Keratinocyte (primary cell): ENCODE results near the gene FAAH. TPM values are rescaled to one million over a fixed set of nuclear protein-coding genes. Genes with fewer than 3 reads are reported as not detected.
A peak's percentile ranks its signal among the peaks of the same experiment; 100 is the strongest.

Experiments
- DNase-seq: peaks from one replicate; pipeline ENCODE4 v3.0.0-alpha.2; 2011; ENCODE audit warnings: low read depth, missing footprints, low spot score
- FAIRE-seq: peaks from 2 replicates; lab custom pipeline; 2011; peaks lifted over from hg19 to GRCh38; lab: Jason Lieb, UNC
- H2AFZ ChIP-seq: 2 replicates; pipeline ENCODE4 v1.6.0; 2012; ENCODE audit warnings: low read length, control low read depth, inconsistent platforms; ENCODE audit not compliant: control insufficient read depth
- H3K27ac ChIP-seq: 2 replicates; pipeline ENCODE4 v1.5.1; 2011; ENCODE audit warnings: low read length; ENCODE audit not compliant: control insufficient read depth, insufficient read depth
- H3K27me3 ChIP-seq: 3 replicates; pipeline ENCODE4 v1.6.0; 2011; ENCODE audit warnings: low read length; ENCODE audit not compliant: control insufficient read depth, insufficient read depth; ENCODE audit errors: extremely low read depth
- H3K36me3 ChIP-seq, 2 experiments: 2 replicates in 1 of 2; 3 replicates in 1 of 2; pipeline ENCODE4 v1.5.1; 2011; ENCODE audit warnings: low read length in 2 of 2, mild to moderate bottlenecking in 1 of 2; ENCODE audit not compliant: control insufficient read depth in 2 of 2, insufficient read depth in 2 of 2; ENCODE audit errors: extremely low read depth in 1 of 2
- H3K4me1 ChIP-seq: 3 replicates; pipeline ENCODE4 v1.5.1; 2011; ENCODE audit warnings: low read length; ENCODE audit not compliant: control insufficient read depth, insufficient read depth; ENCODE audit errors: extremely low read depth
- H3K4me2 ChIP-seq: 3 replicates; pipeline ENCODE4 v1.6.0; 2011; ENCODE audit warnings: low read depth, low read length; ENCODE audit not compliant: control insufficient read depth, insufficient read depth; ENCODE audit errors: extremely low read depth
- H3K4me3 ChIP-seq, 3 experiments: fragments of 200-600 bp in 1 of 3; sonication (generic) in 1 of 3; 2 replicates in 2 of 3; 3 replicates in 1 of 3; pipeline ENCODE4 v1.5.1; 2011 to 2016; ENCODE audit warnings: low read length in 3 of 3, mild to moderate bottlenecking in 3 of 3, control low read depth in 2 of 3, inconsistent platforms in 1 of 3, low read depth in 1 of 3, mixed read lengths in 1 of 3, mixed run types in 1 of 3, moderate library complexity in 1 of 3; ENCODE audit not compliant: control insufficient read depth in 2 of 3, insufficient read depth in 2 of 3; ENCODE audit errors: extremely low read depth in 1 of 3
- H3K79me2 ChIP-seq: 2 replicates; pipeline ENCODE4 v1.6.0; 2012; ENCODE audit warnings: low read length; ENCODE audit not compliant: control insufficient read depth, insufficient read depth
- H3K9ac ChIP-seq: 3 replicates; pipeline ENCODE4 v1.6.0; 2011; ENCODE audit warnings: low read length; ENCODE audit not compliant: control insufficient read depth, insufficient read depth; ENCODE audit errors: extremely low read depth
- H3K9me1 ChIP-seq: 3 replicates; pipeline ENCODE4 v1.6.0; 2011; ENCODE audit warnings: low read length; ENCODE audit not compliant: control insufficient read depth, insufficient read depth; ENCODE audit errors: extremely low read depth
- H3K9me3 ChIP-seq: 2 replicates; pipeline ENCODE4 v1.5.1; 2012; ENCODE audit warnings: low read depth, low read length; ENCODE audit not compliant: control insufficient read depth
- H4K20me1 ChIP-seq: 3 replicates; pipeline ENCODE4 v1.6.0; 2011; ENCODE audit warnings: low read length; ENCODE audit not compliant: control insufficient read depth, insufficient read depth; ENCODE audit errors: extremely low read depth
- EZH2 ChIP-seq: IDR thresholded peaks from one replicate; pipeline ENCODE4 v1.6.1; 2012; ENCODE audit warnings: inconsistent platforms, mild to moderate bottlenecking, low read length, moderate library complexity
- dilution Hi-C: fragments of 300-500 bp; cut with MboI; formaldehyde crosslinking; loops from one replicate; pipeline ENCODE4 v1.7.0; 2020; ENCODE audit warnings: low sequenced_read_pairs; ENCODE audit not compliant: extremely low pct_ligation_motif_present
- polyA plus RNA-seq, 5 experiments: library from polyadenylated mRNA; depleted of rRNA in 3 of 5; stranded (reverse) in 3 of 5; stranded (forward) in 1 of 5; unstranded in 1 of 5; fragments of >200 nt; gene quantifications; 1 replicate in 1 of 5; 2 replicates in 3 of 5; 3 replicates in 1 of 5; pipeline versions ENCODE4 v1.2.1 to v1.2.3, GENCODE V29; 2011 to 2012; ENCODE audit warnings: missing spikeins in 2 of 5, low read depth in 1 of 5, low replicate concordance in 1 of 5
- TF ChIP-seq, protein P1 (sequence below), 3 experiments: IDR thresholded peaks in 1 of 3; conservative IDR thresholded peaks in 1 of 3; optimal IDR thresholded peaks in 1 of 3; 2 replicates in 2 of 3; 3 replicates in 1 of 3; pipeline versions ENCODE3 to v1.5.1; 2011; ENCODE audit warnings: low read length in 3 of 3, mild to moderate bottlenecking in 3 of 3, moderate library complexity in 2 of 3, control low read depth in 1 of 3, inconsistent platforms in 1 of 3; ENCODE audit not compliant: insufficient read depth in 2 of 3; ENCODE audit errors: extremely low read depth in 1 of 3

FAAH gene
- polyA plus RNA-seq, 1 donor (not counting 4 experiments of a cell fraction or from before 2014, with no cell fraction given) = 5.3 TPM

DNA sequence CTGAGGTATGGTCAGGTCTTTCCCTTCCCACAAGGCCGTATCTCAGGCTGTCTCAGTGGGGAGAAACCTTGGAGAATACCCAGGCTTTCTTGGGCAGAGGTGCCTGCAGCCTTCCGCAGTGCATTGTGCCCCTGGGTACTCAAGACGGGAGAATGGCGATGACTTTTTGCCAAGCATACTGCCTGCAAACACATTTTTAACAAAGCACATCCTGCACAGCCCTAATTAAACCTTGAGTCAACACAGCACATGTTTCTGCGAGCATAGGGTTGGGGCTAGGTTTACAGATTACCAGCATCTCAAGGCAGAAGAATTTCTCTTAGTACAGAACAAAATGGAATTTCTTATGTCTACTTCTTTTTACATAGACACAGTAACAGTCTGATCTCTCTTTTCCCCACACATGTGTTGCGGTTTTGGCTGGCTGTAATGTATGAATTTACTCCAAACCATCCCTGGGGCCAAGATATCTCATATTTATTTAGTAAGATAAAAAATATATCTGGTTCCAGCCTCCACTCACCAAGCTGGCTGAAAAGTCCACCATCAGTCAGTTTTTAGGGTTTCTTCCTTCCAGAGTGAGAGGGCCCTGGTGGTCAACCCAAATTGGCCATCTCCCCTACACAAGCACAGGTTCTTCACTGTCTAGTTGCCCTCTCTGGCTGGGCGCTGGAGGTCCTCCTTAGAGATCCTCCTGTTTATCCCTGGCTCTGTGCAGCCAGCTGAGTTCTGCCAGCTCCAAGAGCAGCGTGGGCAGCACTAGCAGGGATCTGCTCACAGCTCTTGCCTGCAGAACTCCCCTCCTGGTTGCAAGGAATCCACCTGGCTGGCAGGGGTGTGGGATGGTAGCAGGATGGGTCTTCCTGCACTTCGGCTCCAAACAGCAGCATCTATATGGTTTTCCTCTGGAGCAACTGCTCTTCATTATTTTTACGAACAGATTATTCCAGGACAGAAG, 2.6 kb downstream of the FAAH start:
- FAIRE-seq (peak; percentile 76), DNase-seq (no peak)
- Histone ChIP-seq H3K79me2 (no peaks in the 10 kb centered on the region), H3K4me2 (no peak overlapping the region), H3K27ac (no peak overlapping the region), H3K4me1 (peaks cover 30% of the 10 kb centered on the region), H3K4me3 (peak overlapping the region in 1 of 3 experiments; percentile 21), H3K27me3 (no peaks in the 10 kb centered on the region), H3K9me3 (peaks cover 10% of the 10 kb centered on the region), H4K20me1 (no peaks in the 10 kb centered on the region), H3K9ac (no peak overlapping the region), H2AFZ (peak overlapping the region; percentile 70), H3K9me1 (peaks cover 8% of the 10 kb centered on the region), H3K36me3 (no peaks in the 10 kb centered on the region)
- dilution Hi-C loops = no loop called here
- TF ChIP-seq EZH2 = no peak
- TF ChIP-seq, protein P1, sequence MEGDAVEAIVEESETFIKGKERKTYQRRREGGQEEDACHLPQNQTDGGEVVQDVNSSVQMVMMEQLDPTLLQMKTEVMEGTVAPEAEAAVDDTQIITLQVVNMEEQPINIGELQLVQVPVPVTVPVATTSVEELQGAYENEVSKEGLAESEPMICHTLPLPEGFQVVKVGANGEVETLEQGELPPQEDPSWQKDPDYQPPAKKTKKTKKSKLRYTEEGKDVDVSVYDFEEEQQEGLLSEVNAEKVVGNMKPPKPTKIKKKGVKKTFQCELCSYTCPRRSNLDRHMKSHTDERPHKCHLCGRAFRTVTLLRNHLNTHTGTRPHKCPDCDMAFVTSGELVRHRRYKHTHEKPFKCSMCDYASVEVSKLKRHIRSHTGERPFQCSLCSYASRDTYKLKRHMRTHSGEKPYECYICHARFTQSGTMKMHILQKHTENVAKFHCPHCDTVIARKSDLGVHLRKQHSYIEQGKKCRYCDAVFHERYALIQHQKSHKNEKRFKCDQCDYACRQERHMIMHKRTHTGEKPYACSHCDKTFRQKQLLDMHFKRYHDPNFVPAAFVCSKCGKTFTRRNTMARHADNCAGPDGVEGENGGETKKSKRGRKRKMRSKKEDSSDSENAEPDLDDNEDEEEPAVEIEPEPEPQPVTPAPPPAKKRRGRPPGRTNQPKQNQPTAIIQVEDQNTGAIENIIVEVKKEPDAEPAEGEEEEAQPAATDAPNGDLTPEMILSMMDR (optimal IDR thresholded peaks at IDR 0.05 in 1 of 3, IDR thresholded peaks at IDR 0.05 in 1 of 3, conservative IDR thresholded peaks at IDR 0.05 in 1 of 3; ENCODE audit: extremely low read depth in 1 of 3, insufficient read depth in 2 of 3, low read length in 3 of 3) = no peak

DNA sequence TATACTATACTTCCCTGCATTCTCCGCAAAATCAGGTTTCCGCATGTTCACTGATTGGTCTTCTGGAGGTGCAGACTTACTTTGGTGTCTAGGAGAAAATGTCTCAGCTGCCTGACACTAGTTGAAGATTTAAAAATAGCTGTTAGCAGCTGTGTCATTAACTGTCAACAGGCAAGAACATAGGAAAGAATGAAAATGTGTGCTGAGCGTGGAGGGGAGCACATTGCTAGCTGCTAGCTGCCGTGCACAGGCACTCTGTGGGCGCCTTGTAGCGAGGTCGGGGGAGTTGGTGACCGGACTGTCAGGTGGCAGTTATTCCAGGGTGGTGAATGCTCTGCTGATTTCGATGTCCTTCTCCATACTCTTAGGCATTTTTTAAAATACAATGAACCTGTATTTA, 5.2 kb downstream of the FAAH start:
- no peaks in the 10 kb centered on the region for H3K79me2 ChIP-seq
- peaks cover 8% of the 10 kb centered on the region for H3K9me1 ChIP-seq
- no peak for DNase-seq
- no peak for FAIRE-seq
- no peak for TF ChIP-seq EZH2
- TF ChIP-seq, protein P1 (optimal IDR thresholded peaks at IDR 0.05 in 1 of 3, IDR thresholded peaks at IDR 0.05 in 1 of 3, conservative IDR thresholded peaks at IDR 0.05 in 1 of 3; ENCODE audit: extremely low read depth in 1 of 3, insufficient read depth in 2 of 3, low read length in 3 of 3) = no peak
- H4K20me1 ChIP-seq = no peaks in the 10 kb centered on the region
- peaks cover 0 to 2% of the 10 kb centered on the region in 2 experiments for H3K36me3 ChIP-seq
- H3K27ac ChIP-seq = no peak overlapping the region
- H2AFZ ChIP-seq = no peak overlapping the region
- dilution Hi-C loops = no loop called here
- no peak overlapping the region for H3K4me3 ChIP-seq
- H3K9ac ChIP-seq = no peak overlapping the region
- H3K4me1 ChIP-seq = peaks cover 38% of the 10 kb centered on the region
- H3K27me3 ChIP-seq = no peaks in the 10 kb centered on the region
- H3K9me3 ChIP-seq = no peaks in the 10 kb centered on the region
- no peak overlapping the region for H3K4me2 ChIP-seq
